ENCODE data around the gene SYMPK.
A peak's percentile ranks its signal among the peaks of the same experiment; 100 is the strongest.
"Not testable (repeated sequence)": the region's sequence is repeated elsewhere in the genome, so short reads cannot be mapped to it uniquely, and the experiment has no call there.

Gene SYMPK

GRCh38 chr19:45800070-45800553, 62.8 kb downstream of the SYMPK start:
- DNase-seq = no peak

- not testable (repeated sequence) for DNase-seq
These were observed 63.4 kb downstream of the SYMPK start for GRCh38 chr19:45799541-45799940.

GRCh38 chr19:45798995-45799517, 63.9 kb downstream of the SYMPK start:
- peak; percentile 73 for DNase-seq

GRCh38 chr19:45794627-45795026, 68.3 kb downstream of the SYMPK start:
- DNase-seq = no peak

- DNase-seq = no peak
These were observed 69.1 kb downstream of the SYMPK start for GRCh38 chr19:45793876-45794275.

GRCh38 chr19:45793178-45793564, 69.8 kb downstream of the SYMPK start:
- no peak for DNase-seq

- peak; percentile 99 for DNase-seq
These were observed 70.3 kb downstream of the SYMPK start, which contains the start of gene DMWD for GRCh38 chr19:45792470-45793177. Gene DMWD, minus strand, starts transcription at chr19:45792845. Its CDS starts 89 bp downstream, at chr19:45792756.

GRCh38 chr19:45791744-45792469, 71.0 kb downstream of the SYMPK start:
- DNase-seq = no peak

GRCh38 chr19:45790942-45791341, 72.0 kb downstream of the SYMPK start:
- DNase-seq = no peak

- DNase-seq = no peak
These were observed 73.7 kb downstream of the SYMPK start for GRCh38 chr19:45789035-45789786.

- no peak for DNase-seq
These were observed 76.4 kb downstream of the SYMPK start for GRCh38 chr19:45786533-45786894.

GRCh38 chr19:45785781-45786532, 77.0 kb downstream of the SYMPK start:
- DNase-seq = no peak

GRCh38 chr19:45785097-45785496, 77.8 kb downstream of the SYMPK start:
- DNase-seq = no peak

- no peak for DNase-seq
These were observed 78.9 kb downstream of the SYMPK start for GRCh38 chr19:45784096-45784495.

GRCh38 chr19:45782820-45783785, 79.8 kb downstream of the SYMPK start:
- DNase-seq = no peak

- DNase-seq = no peak
These were observed 80.7 kb downstream of the SYMPK start, which contains the start of gene DMPK for GRCh38 chr19:45782162-45782691. Gene DMPK, minus strand, starts transcription at chr19:45782490. Its CDS starts 138 bp downstream, at chr19:45782352.

- DNase-seq = peak; percentile 66
These were observed 81.5 kb downstream of the SYMPK start for GRCh38 chr19:45781214-45782161.

- no peak for DNase-seq
These were observed 82.3 kb downstream of the SYMPK start for GRCh38 chr19:45780448-45781213.

GRCh38 chr19:45780146-45780447, 82.8 kb downstream of the SYMPK start:
- DNase-seq = no peak

Data from NCI-H510A treated with DMSO at 0.1 percent for 48 hours (cell line).